Pancreas (tissue), 10 donors: ENCODE results near the gene SDC3. TPM values are rescaled to one million over a fixed set of nuclear protein-coding genes. Genes with fewer than 3 reads are reported as not detected.

Experiments
- ATAC-seq, 4 donors: fragments of 200-7000 bp; cut with Tn5 transposase; one replicate each; pipeline versions ENCODE4 v1.8.0 to v1.9.1; 2020; ENCODE audit warnings: mild to moderate bottlenecking in 4 of 4, moderate library complexity in 4 of 4
- DNase-seq, 6 donors: peaks; one replicate each; pipeline ENCODE4 v3.0.0-alpha.2; 2020
- FAIRE-seq: peaks from 2 replicates; lab custom pipeline; 2012; peaks lifted over from hg19 to GRCh38; lab: Jason Lieb, UNC
- H3K27ac ChIP-seq, 4 donors: fragments of 200-600 bp; sonication (generic); 1 replicate in 3 of 4; 2 replicates in 1 of 4; pipeline versions ENCODE4 v1.5.0 to v1.8.0; 2020
- H3K27me3 ChIP-seq, 4 donors: fragments of 200-600 bp; one replicate each; pipeline ENCODE4 v1.8.0; 2021
- H3K36me3 ChIP-seq, 3 donors: fragments of 200-600 bp; sonication (generic) in 1 of 3; one replicate each; pipeline versions ENCODE4 v1.5.0 to v1.8.0; 2020 to 2021
- H3K4me1 ChIP-seq, 3 donors: fragments of 200-600 bp; one replicate each; pipeline ENCODE4 v1.8.0; 2021
- H3K4me3 ChIP-seq, 4 donors: fragments of 200-600 bp; sonication (generic) in 2 of 4; one replicate each; pipeline versions ENCODE4 v1.5.0 to v1.8.0; 2020 to 2021
- H3K9me3 ChIP-seq, 4 donors: fragments of 200-600 bp; one replicate each; pipeline ENCODE4 v1.8.0; 2021
- CTCF ChIP-seq, 4 donors: fragments of 200-600 bp; sonication (generic) in 3 of 4; IDR thresholded peaks; one replicate each; pipeline versions ENCODE4 v1.5.0 to v1.8.0; 2021; ENCODE audit warnings: antibody characterized with exemption in 4 of 4
- WGBS, 2 donors: extraction: QIAGEN DNeasy Blood & Tissue Kit; methylation state at CpG; one replicate each; pipeline ENCODE4 v1.1.7; 2013; 5-methylcytosine and 5-hydroxymethylcytosine counted together
- intact Hi-C, 3 donors: fragments of 100-400 bp; cut with DNase I; formaldehyde crosslinking; loops; one replicate each; pipeline versions ENCODE4 v1.11.1 to v1.14.2; 2022
- polyA plus RNA-seq, 2 donors: library from polyadenylated mRNA; stranded (reverse); fragments of 200-250 nt; gene quantifications; one replicate each; pipeline ENCODE4 v1.2.3, GENCODE V29; 2013
- total RNA-seq, 6 donors: library from RNA; stranded (reverse); fragmentation: NEBNext Ultra II Directional in 4 of 6; extraction: Animal tissue kit (Norgen Biotek cat#: 25700) in 4 of 6; gene quantifications; one replicate each; pipeline versions ENCODE4 v1.2.1 to v1.2.4, GENCODE V29; 2021 to 2023
- donor health status: healthy with polysubstance abuse.
- donor health status: DM: no; HTN: no; CAD: no; lungs with moderate emphysema.
- donor health status: DM: no; HTN: no; CAD: no.
- donor health status: control.
- donor health status: control.
- donor health status: Bipolar disorder and iron deficiency.
- donor health status: DM: yes; HTN: yes; CAD: no.
- donor health status: DM: no; HTN: no; CAD: no.
- donor health status: DM: no; HTN: no; CAD: no.
- donor health status: DM: yes; HTN: yes; CAD: no.

SDC3 gene
- total and polyA plus RNA-seq, 8 donors = 4.2 to 18.9 (median 7.6) TPM

- Histone ChIP-seq H3K36me3 (no peaks in the 10 kb centered on the region), H3K27ac (no peak overlapping the region), H3K4me1 (peaks cover 0 to 7% (median 0%) of the 10 kb centered on the region in 3 donors), H3K4me3 (no peak overlapping the region), H3K9me3 (no peaks in the 10 kb centered on the region), H3K27me3 (no peaks in the 10 kb centered on the region)
- intact Hi-C loops = loop anchor here in 1 of 3 donors (5.0 kb wide), 1 partner anchor 183 kb away; the partner anchor contains the start of gene MATN1
- no peak for TF ChIP-seq CTCF (IDR thresholded peaks at IDR 0.05)
- 92 to 100% methylated on average over 1 of the region's 1 CpG for WGBS, 2 donors
- DNase-seq (no peak), ATAC-seq (no peak), FAIRE-seq (no peak)
Observed at GRCh38 chr1:30904962-30905335, 3.6 kb downstream of the SDC3 start.

- Histone ChIP-seq H3K4me1 (peaks cover 0 to 7% (median 0%) of the 10 kb centered on the region in 3 donors), H3K36me3 (no peaks in the 10 kb centered on the region), H3K9me3 (no peaks in the 10 kb centered on the region), H3K4me3 (no peak overlapping the region), H3K27ac (no peak overlapping the region), H3K27me3 (no peaks in the 10 kb centered on the region)
- no peak for FAIRE-seq
- intact Hi-C loops = no loop called here
- TF ChIP-seq CTCF (IDR thresholded peaks at IDR 0.05) = no peak
- WGBS, 2 donors = 73 to 77% methylated on average over 11 of the region's 11 CpGs
- no peak for ATAC-seq
- no peak for DNase-seq
Observed at GRCh38 chr1:30904191-30904961, 4.2 kb downstream of the SDC3 start.

- H3K27ac ChIP-seq = no peak overlapping the region
- H3K4me3 ChIP-seq = no peak overlapping the region
- 79 to 89% methylated on average over 8 of the region's 8 CpGs for WGBS, 2 donors
- no peak for TF ChIP-seq CTCF (IDR thresholded peaks at IDR 0.05)
- H3K9me3 ChIP-seq = no peaks in the 10 kb centered on the region
- FAIRE-seq (no peak), DNase-seq (no peak), ATAC-seq (no peak)
- intact Hi-C loops = no loop called here
- no peaks in the 10 kb centered on the region for H3K36me3 ChIP-seq
- H3K27me3 ChIP-seq = no peaks in the 10 kb centered on the region
- H3K4me1 ChIP-seq = peaks cover 0 to 7% (median 0%) of the 10 kb centered on the region in 3 donors
Observed at GRCh38 chr1:30903343-30904034, 5.1 kb downstream of the SDC3 start.

- intact Hi-C loops = no loop called here
- H3K4me1 ChIP-seq = peaks cover 0 to 7% (median 0%) of the 10 kb centered on the region in 3 donors
- peak in 2 of 4 donors; percentile 20 to 32 for ATAC-seq
- no peaks in the 10 kb centered on the region for H3K36me3 ChIP-seq
- WGBS, 2 donors = 74 to 85% methylated on average over 9 of the region's 9 CpGs
- peak overlapping the region in 3 of 4 donors; percentile 53 to 57 (median 57) for H3K27ac ChIP-seq
- H3K4me3 ChIP-seq = no peak overlapping the region
- H3K27me3 ChIP-seq = no peaks in the 10 kb centered on the region
- DNase-seq = no peak
- no peak for FAIRE-seq
- H3K9me3 ChIP-seq = no peaks in the 10 kb centered on the region
- no peak for TF ChIP-seq CTCF (IDR thresholded peaks at IDR 0.05)
Observed at GRCh38 chr1:30902593-30903290, 5.8 kb downstream of the SDC3 start.
